ENCODE data around the gene GIPC3.
A peak's percentile ranks its signal among the peaks of the same experiment; 100 is the strongest.
"Not testable (repeated sequence)": the region's sequence is repeated elsewhere in the genome, so short reads cannot be mapped to it uniquely, and the experiment has no call there.

GIPC3 gene

GRCh38 chr19:3620145-3620816 is 35.0 kb downstream of the GIPC3 start:
- no peak for DNase-seq

- no peak for DNase-seq
These were observed 35.7 kb downstream of the GIPC3 start for GRCh38 chr19:3620817-3621547.

DNA sequence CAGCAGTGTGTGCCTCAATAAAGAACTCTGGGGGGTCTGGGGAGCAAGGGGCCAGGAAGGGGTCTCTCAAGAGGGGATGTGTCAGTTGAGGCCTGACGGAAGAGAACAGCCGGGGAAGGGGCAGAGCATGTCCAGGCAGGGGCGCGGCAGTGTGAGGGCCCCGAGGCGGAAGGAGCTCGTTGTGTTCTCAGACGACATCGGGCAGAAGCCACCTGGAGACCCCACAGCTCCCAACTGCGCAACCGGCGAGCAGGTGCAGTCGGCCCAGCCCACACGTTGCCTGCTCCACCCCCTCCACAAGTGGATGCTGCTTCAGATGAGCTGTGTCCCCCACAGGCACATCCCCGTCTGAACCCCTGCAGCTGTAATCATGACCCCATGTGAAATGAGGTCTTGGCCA is 36.4 kb downstream of the GIPC3 start:
- DNase-seq: no peak

- DNase-seq: no peak
These were observed 36.9 kb downstream of the GIPC3 start for GRCh38 chr19:3622224-3622623.

DNA sequence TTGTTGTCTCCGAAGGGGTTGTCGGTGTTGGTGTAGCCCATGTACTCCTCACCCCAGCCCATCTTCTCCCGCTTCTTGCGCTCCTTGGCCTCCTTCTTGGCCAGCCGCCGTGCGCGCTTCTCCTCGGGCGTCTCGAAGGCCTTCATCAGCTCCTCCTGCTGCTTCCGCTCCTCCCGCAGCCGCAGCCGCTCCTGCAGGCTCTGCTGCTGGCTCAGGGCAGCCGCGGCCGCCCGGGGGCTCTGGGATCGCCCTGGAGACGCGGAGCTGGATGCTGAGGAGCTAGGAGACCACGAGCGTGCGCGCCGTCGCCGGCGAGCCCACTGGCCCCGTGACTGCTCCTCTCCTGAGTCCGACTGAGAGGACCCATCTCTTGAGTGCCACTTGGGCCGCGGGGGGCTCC is 38.4 kb downstream of the GIPC3 start:
- no peak for DNase-seq

DNA sequence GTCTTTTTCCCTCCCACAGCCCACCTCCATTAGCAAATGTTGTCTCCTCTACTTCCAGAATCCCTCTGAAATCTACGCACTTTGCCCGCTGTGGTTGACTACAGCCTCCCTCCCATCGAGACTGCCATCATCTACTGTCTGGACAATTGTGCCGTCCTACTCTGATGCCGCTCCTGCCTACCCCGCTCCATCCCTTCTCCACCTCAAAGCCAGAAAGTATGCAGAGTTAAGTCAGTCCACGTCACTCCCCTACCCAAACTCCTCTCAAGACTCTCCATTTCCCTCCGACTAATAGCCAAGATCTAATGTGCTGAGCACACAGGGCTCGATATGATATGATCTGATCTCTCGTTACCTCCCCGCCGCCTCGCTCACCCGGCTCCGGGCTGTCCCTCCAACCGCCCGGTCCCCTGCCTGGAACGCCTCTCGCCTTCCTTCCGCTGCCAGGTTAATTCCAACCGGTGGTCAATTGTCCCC is 40.8 kb downstream of the GIPC3 start:
- no peak for DNase-seq

GRCh38 chr19:3626473-3627350 is 41.4 kb downstream of the GIPC3 start, which contains the start of gene CACTIN:
CACTIN (minus strand) TSS chr19:3626790; CDS start chr19:3626762, 28 bp downstream.
- DNase-seq: peak; percentile 97

DNA sequence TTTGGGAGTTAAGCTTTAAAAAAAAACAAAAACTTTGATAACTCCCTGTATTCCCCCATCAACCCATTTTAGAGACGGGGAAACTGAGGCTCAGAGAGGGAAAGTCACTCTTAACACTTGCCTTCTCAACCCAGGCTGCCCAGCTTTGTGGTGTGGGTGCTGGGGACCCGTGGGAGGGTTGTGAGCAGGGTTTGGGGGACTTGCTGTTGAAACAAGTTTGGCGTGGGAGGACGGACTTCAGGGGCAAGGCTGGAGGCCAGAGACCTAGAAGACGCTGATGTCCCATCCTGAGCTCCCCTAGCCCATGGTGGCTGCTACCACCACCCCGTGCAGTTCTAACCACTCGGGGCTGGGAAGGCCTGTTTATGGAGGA is 42.1 kb downstream of the GIPC3 start:
- DNase-seq: no peak

GRCh38 chr19:3628766-3629165 is 43.5 kb downstream of the GIPC3 start:
- not testable (repeated sequence) for DNase-seq

DNA sequence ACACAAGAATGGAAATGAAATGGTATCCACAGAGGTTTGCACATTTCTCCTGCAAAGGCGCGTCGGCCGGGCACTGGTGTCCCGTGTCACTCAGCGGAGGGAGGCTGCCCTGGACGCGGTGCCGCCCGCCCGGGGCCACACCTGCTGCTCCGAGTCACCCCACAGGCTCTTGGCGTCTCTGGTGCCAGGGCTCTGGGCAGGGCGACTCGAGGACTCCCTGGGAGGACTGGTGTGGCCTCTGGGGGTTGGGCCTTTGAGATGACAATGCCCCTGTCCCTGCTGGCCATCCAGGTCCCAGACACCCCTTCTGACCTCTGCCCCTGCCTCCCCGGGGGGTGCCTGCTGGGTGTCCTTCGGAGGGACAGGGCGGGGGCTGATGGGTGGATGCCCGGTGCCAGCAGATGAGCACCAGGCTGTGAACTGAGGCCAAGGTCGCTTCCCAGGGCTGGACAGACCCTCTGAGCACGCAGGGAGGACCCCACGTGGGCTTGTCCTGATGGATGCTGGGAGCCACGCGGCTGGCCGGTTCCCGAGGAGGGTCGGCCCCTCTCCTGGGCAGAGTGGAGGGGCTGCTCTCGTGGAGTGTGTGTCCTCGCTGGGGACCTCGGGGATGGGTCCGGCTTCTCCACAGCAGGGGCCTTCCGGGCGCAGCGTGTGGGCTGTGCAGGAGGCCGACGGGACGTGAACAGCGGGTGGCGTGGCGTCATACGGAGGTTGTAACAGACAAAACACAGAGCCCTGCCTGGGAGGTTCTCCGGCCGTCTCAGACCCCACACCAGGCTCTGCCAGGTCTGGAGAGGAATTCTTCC is 46.0 kb downstream of the GIPC3 start:
- no peak for DNase-seq

- no peak for DNase-seq
These were observed 46.8 kb downstream of the GIPC3 start for GRCh38 chr19:3632098-3632497.

- DNase-seq: no peak
These were observed 47.7 kb downstream of the GIPC3 start for GRCh38 chr19:3632739-3633558.

GRCh38 chr19:3633559-3633988 is 48.3 kb downstream of the GIPC3 start:
- no peak for DNase-seq

DNA sequence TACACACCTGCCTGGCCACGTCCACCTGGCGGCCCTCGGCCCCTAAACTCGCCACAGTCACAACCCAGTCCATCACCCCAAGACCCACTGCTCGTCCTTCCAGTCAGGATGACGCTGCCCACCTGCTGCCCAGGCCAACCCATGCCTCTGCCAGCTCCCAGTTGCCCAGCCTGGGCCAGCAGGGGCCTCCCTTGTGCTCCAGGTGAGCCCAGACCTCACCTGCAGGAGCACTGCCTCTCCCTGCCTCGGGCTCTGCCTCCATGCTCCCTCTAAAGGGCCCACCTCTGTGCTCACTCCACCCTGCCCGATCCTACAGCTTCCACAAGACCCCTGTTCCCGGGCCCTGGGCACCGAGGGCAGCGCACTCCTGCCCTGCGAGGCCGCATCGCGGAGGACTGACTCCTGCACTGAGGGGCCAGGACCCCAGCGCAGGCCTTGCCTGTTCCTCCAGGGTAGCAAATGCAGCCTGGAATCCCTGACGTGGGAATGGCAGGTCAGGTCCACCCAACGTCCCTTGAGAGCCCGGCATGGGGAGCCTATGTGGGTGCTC is 49.3 kb downstream of the GIPC3 start:
- DNase-seq: no peak

DNA sequence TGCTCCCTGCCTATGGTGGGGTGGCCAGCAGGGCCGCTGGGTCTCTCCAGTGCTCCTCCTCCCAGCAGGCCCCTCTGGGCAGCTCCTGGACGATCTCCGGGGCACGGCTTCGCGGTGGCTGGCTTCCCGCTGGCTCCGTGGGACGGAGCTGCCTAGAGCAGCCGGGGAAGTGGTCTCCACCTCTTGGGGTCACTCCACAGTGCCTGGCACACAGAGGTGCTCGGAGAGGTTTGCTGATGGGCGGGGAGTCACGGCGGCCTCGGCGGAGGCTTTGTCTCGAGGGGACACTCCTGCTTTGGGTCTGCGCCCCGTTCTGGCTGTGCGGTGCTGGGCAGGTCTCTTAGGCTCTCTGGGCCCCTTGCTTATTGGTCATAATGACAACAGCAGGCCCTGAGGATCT is 51.2 kb downstream of the GIPC3 start:
- DNase-seq: no peak

DNA sequence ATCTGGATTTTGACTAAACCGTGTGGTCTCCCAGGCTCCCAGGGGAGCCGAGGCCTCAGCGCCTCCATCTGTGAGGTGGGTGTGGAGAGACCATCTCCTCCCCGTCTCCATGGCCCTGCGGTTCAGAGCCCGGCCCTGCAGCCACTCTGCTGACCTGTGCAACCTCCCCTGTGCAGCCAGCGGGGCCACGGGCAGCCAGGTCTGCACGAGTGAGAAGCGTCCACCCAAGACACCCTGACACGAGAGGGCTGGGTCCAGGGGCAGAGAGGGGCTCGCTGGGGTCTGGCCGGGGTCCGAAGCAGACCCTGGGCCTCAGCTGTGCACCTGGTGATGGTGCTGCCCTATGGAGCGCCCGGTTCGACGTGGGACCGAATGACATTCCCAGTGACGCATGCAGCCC is 51.7 kb downstream of the GIPC3 start:
- DNase-seq: no peak

GRCh38 chr19:3637621-3638020 is 52.3 kb downstream of the GIPC3 start:
- no peak for DNase-seq

DNA sequence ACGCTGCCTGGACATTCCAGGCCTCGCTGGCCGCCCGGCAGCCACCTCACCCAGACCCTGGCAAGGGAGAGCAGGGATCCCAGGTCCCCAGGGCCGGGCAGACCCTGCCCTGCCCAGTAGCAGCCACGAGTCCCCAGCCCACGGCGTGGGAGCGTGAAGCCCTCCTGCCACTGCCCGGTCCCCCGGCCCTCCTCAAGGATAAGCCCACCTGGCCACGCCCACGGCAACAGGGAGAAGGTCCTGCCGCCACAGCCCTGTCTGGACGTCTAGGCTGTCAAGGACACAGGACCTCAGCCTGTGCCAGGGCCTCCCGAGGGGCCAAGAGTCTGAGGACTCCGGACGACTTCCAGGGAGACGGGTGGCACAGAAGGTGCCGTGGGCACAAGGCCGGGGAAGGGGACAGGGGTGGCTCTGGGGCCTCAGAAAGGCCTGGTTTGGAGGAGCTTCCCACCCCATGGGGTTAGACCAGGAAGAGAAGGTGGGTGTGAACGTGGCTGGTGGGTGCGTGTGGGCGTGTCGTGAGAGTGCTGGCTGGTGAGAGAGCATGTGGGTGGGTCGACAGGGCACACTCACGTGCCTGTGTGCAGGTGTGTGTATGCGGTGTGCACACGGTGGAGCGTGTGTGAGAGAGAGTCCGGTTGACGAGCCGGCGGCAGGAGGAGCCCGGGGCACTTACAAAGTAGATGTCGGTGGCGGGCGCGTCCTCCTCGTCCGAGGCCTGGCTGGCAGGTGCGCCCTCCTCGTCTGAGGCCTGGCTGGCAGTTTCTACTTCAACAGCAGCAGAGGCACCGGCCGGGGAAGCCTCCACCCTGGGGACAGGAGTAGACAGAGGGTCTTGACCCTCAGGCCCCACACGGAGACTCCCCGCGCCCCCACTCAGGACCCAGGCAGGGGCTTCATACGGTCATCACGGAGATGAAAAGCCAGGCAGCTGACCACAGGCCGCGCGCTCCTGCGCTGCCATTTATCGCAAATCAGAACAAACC is 53.2 kb downstream of the GIPC3 start:
- no peak for DNase-seq

DNA sequence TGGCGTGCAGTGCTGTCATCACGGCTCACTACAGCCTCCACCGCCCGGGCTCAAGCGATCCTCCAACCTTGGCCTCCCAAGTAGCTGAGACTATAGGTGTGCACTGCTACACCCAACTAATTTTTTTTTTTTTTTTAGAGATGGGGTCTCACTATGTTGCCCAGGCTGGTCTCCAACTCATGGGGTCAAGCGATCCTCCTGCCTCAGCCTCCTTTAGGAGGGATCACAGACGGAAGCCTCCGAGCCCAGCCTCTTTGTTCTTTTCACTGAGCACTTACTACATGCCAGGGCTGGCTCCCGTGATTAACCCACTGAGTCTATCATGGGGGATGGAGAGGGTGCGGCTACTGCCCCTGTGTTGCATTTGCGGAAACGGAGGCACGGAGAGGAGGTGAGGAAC is 54.2 kb downstream of the GIPC3 start:
- DNase-seq: no peak
